HEK293 (cell line): Measurements from ENCODE around the gene RRP8.

Experiments used
- CTCF ChIP-seq: fragments of 450-650 bp; formaldehyde crosslinking; IDR thresholded peaks from 2 replicates; pipeline ENCODE4 v1.5.1; 2016; ENCODE audit warnings: missing biosample characterization, missing genetic modification characterization
- GLIS2 ChIP-seq: fragments of 450-650 bp; formaldehyde crosslinking; IDR thresholded peaks from 2 replicates; pipeline ENCODE4 v1.5.1; 2016; ENCODE audit warnings: missing biosample characterization, missing genetic modification characterization
- HOXA7 ChIP-seq: sonication (generic); formaldehyde crosslinking; IDR thresholded peaks from 2 replicates; pipeline ENCODE4 v1.8.1; 2022; ENCODE audit warnings: missing genetic modification reagents, borderline replicate concordance
- KLF16 ChIP-seq: fragments of 450-650 bp; formaldehyde crosslinking; IDR thresholded peaks from 2 replicates; pipeline ENCODE4 v1.5.1; 2017; ENCODE audit warnings: missing biosample characterization, missing genetic modification characterization
- PRDM10 ChIP-seq: fragments of 450-650 bp; formaldehyde crosslinking; IDR thresholded peaks from 2 replicates; pipeline ENCODE4 v1.5.1; 2016; ENCODE audit warnings: missing biosample characterization, missing genetic modification characterization
- SP3 ChIP-seq: fragments of 450-650 bp; formaldehyde crosslinking; IDR thresholded peaks from 2 replicates; pipeline ENCODE4 v1.5.1; 2016; ENCODE audit warnings: missing biosample characterization, missing genetic modification characterization
- TCF7L2 ChIP-seq: IDR thresholded peaks from 2 replicates; pipeline ENCODE4 v1.6.1; 2011; ENCODE audit warnings: low read depth, mild to moderate bottlenecking, inconsistent platforms, low read length, moderate library complexity, borderline replicate concordance
- ZNF202 ChIP-seq: fragments of 450-650 bp; formaldehyde crosslinking; IDR thresholded peaks from 2 replicates; pipeline ENCODE4 v1.5.1; 2016; ENCODE audit warnings: missing biosample characterization, missing genetic modification characterization, borderline replicate concordance
- ZNF426 ChIP-seq: fragments of 450-650 bp; formaldehyde crosslinking; IDR thresholded peaks from 2 replicates; pipeline ENCODE4 v1.5.1; 2017; ENCODE audit warnings: missing biosample characterization, missing genetic modification characterization, mild to moderate bottlenecking, inconsistent platforms, moderate library complexity
- TF ChIP-seq, protein P1 (sequence below): fragments of 450-650 bp; formaldehyde crosslinking; IDR thresholded peaks from 2 replicates; pipeline ENCODE4 v1.5.1; 2016; ENCODE audit warnings: missing biosample characterization, missing genetic modification characterization, borderline replicate concordance
- TF ChIP-seq, protein P2 (sequence below): fragments of 450-650 bp; formaldehyde crosslinking; IDR thresholded peaks from 2 replicates; pipeline ENCODE4 v1.5.1; 2016; ENCODE audit warnings: missing biosample characterization, missing genetic modification characterization, low read depth

GRCh38 chr11:6609502-6610015 is 6.1 kb upstream of the RRP8 start:
- TF ChIP-seq, protein P1, sequence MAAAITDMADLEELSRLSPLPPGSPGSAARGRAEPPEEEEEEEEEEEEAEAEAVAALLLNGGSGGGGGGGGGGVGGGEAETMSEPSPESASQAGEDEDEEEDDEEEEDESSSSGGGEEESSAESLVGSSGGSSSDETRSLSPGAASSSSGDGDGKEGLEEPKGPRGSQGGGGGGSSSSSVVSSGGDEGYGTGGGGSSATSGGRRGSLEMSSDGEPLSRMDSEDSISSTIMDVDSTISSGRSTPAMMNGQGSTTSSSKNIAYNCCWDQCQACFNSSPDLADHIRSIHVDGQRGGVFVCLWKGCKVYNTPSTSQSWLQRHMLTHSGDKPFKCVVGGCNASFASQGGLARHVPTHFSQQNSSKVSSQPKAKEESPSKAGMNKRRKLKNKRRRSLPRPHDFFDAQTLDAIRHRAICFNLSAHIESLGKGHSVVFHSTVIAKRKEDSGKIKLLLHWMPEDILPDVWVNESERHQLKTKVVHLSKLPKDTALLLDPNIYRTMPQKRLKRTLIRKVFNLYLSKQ (tag by site-specific recombination) = no peak
- no peak for TF ChIP-seq ZNF202 (tag by site-specific recombination)
- no peak for TF ChIP-seq CTCF (tag by site-specific recombination)
- TF ChIP-seq ZNF426 (tag by site-specific recombination) = no peak
- no peak for TF ChIP-seq KLF16 (tag by site-specific recombination)
- no peak for TF ChIP-seq HOXA7 (CRISPR knock-in tag)
- TF ChIP-seq, protein P2, sequence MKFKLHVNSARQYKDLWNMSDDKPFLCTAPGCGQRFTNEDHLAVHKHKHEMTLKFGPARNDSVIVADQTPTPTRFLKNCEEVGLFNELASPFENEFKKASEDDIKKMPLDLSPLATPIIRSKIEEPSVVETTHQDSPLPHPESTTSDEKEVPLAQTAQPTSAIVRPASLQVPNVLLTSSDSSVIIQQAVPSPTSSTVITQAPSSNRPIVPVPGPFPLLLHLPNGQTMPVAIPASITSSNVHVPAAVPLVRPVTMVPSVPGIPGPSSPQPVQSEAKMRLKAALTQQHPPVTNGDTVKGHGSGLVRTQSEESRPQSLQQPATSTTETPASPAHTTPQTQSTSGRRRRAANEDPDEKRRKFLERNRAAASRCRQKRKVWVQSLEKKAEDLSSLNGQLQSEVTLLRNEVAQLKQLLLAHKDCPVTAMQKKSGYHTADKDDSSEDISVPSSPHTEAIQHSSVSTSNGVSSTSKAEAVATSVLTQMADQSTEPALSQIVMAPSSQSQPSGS (tag by site-specific recombination) = no peak
- TF ChIP-seq GLIS2 (tag by site-specific recombination) = no peak
- TF ChIP-seq TCF7L2 = no peak
- no peak for TF ChIP-seq SP3 (tag by site-specific recombination)
- TF ChIP-seq PRDM10 (tag by site-specific recombination) = no peak
